ENCODE measurements around the gene PCDH19.

The PCDH19 gene

DNA sequence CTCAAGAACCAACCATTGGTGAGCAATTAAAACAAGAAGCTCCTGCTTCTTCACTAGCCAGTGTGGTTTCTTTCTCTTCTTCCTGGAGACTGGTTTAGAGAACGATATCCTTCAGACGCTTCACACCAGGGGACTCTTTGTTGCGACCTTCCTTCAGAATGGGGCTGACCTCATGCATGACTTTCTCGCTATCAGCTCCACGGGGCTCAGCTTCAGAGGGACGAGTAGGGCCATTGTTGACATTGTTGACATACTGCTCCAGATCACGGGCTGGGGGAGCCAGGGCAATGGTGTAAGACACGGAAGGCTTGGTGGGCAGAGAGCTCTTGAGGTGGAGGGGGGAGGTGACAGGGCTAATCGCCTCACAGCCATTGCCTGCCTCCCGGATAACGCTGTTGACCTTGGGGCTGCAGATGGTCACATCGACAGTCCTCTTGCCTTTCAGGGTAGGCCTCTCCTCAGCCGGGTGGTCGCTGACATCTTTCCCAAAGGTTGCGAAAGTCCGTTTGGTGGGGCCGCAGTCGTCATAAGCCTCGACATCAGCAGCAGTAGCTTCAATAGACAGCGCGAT lies 113.8 kb downstream of the PCDH19 start:
- no peak for TF ChIP-seq CTCF (IDR thresholded peaks at IDR 0.05)
- no peak for TF ChIP-seq ZFX (IDR thresholded peaks at IDR 0.05; ENCODE audit: borderline replicate concordance)
- no peak overlapping the region for H3K27ac ChIP-seq

- no peak overlapping the region for H3K27ac ChIP-seq
- TF ChIP-seq ZFX (IDR thresholded peaks at IDR 0.05; ENCODE audit: borderline replicate concordance) (no peak), CTCF (IDR thresholded peaks at IDR 0.05) (no peak)
Observed at GRCh38 chrX:100294965-100295364, 115.1 kb downstream of the PCDH19 start.

DNA sequence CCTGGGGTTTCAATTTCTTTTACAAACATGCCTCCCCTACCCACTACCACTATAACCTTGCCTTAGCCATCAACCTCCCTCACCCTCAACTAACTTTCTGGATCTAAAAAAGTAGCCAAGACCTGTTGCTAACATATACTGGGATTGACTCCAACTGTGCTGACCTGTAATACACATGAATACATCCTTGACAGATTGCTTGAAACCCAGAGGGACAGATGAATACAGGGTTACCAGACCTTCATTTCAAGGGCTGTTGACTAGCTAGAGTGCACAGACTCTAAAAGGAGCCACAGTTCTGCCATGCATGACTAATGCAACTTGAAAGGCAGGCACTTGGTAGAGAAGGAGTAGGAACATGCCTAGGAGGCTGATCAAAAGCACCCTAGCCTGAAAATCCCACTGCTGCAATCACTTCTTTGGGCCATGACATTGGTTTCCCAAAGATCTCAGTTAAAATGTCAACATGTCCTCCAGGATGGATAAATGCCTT lies 121.0 kb downstream of the PCDH19 start:
- TF ChIP-seq CTCF (IDR thresholded peaks at IDR 0.05) (no peak), ZFX (IDR thresholded peaks at IDR 0.05; ENCODE audit: borderline replicate concordance) (no peak)
- H3K27ac ChIP-seq = no peak overlapping the region

DNA sequence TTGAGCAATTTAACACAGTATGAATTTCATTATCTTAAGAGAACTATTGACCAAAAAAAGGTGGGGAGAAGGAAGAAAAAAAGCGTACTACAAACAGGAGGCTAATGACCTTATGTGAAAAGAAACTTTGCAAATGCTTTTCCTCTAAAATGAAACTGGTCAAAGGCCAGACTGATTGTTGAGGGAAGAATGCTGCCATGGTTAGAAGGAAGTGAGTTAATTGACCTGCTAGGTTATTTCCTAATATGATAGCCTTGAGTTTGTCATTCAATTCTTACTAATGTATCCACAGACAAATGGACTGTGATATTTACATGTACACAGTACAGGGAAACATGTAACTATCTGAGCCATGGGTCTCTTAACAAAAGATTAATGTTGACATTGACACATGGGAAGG lies 132.8 kb downstream of the PCDH19 start:
- TF ChIP-seq CTCF (IDR thresholded peaks at IDR 0.05) (no peak), ZFX (IDR thresholded peaks at IDR 0.05; ENCODE audit: borderline replicate concordance) (no peak)
- H3K27ac ChIP-seq = no peak overlapping the region

DNA sequence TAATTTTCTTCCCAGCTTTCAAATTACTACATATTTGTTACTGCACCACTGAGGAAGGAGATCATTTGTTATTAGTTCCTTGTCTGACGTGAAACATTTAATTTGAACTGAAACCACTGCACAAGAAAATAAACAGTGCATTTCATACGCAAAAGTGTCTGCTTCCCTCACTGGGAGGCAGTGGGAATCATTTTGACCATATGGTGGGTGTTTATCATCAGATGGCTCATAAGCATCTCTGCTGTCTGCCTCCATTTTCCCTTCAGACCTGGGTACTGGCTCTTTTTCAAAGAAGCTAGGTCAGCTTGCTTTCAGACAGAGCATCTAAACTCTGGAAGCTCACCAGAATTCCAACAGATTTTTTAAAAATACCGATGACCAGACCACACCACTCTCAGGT lies 135.2 kb downstream of the PCDH19 start:
- H3K27ac ChIP-seq = no peak overlapping the region
- TF ChIP-seq CTCF (IDR thresholded peaks at IDR 0.05) (no peak), ZFX (IDR thresholded peaks at IDR 0.05; ENCODE audit: borderline replicate concordance) (no peak)

GRCh38 chrX:100265179-100265578 lies 144.9 kb downstream of the PCDH19 start:
- H3K27ac ChIP-seq = no peak overlapping the region
- TF ChIP-seq CTCF (IDR thresholded peaks at IDR 0.05) = no peak
- TF ChIP-seq ZFX (IDR thresholded peaks at IDR 0.05; ENCODE audit: borderline replicate concordance) = no peak

- TF ChIP-seq CTCF (IDR thresholded peaks at IDR 0.05) (no peak), ZFX (IDR thresholded peaks at IDR 0.05; ENCODE audit: borderline replicate concordance) (no peak)
- H3K27ac ChIP-seq = no peak overlapping the region
Observed at GRCh38 chrX:100264200-100264599, 145.9 kb downstream of the PCDH19 start.

All from 22Rv1 (cell line).